Nephron progenitor cell (in vitro differentiated cells): ENCODE data around the gene TMEM240.

ENCODE experiments used
- DNase-seq: peaks from one replicate; pipeline ENCODE4 v3.0.0; 2021
- H3K27ac Mint-ChIP-seq: 2 replicates; pipeline ENCODE4 v1.8.0; 2021; ENCODE audit warnings: mild to moderate bottlenecking, moderate library complexity, mixed read lengths
- H3K27me3 Mint-ChIP-seq: 2 replicates; pipeline ENCODE4 v1.8.0; 2021; ENCODE audit warnings: mild to moderate bottlenecking, low read depth, mixed read lengths; ENCODE audit not compliant: poor library complexity
- H3K36me3 Mint-ChIP-seq: 2 replicates; pipeline ENCODE4 v1.8.0; 2021; ENCODE audit warnings: low read depth, mixed read lengths
- H3K4me1 Mint-ChIP-seq: 2 replicates; pipeline ENCODE4 v1.8.0; 2021; ENCODE audit warnings: mixed read lengths
- H3K4me3 Mint-ChIP-seq: 2 replicates; pipeline ENCODE4 v1.8.0; 2021; ENCODE audit warnings: mild to moderate bottlenecking, moderate library complexity, mixed read lengths
- H3K9me3 Mint-ChIP-seq: 2 replicates; pipeline ENCODE4 v1.8.0; 2021; ENCODE audit warnings: mild to moderate bottlenecking, moderate library complexity, mixed read lengths
- CTCF ChIP-seq: fragments of 200-600 bp; sonication (generic); IDR thresholded peaks from 2 replicates; pipeline ENCODE4 v1.5.0; 2021; ENCODE audit warnings: antibody characterized with exemption

The TMEM240 gene

GRCh38 chr1:1565340-1565739 lies 24.9 kb upstream of the TMEM240 start:
- H3K36me3 Mint-ChIP-seq = peaks cover 72% of the 10 kb centered on the region
- DNase-seq = no peak
- TF ChIP-seq CTCF = no peak
- H3K27ac Mint-ChIP-seq = no peak overlapping the region
- peaks cover 4% of the 10 kb centered on the region for H3K9me3 Mint-ChIP-seq
- H3K4me1 Mint-ChIP-seq = peaks cover 33% of the 10 kb centered on the region
- no peak overlapping the region for H3K4me3 Mint-ChIP-seq
- H3K27me3 Mint-ChIP-seq = no peaks in the 10 kb centered on the region

- TF ChIP-seq CTCF = no peak
- peaks cover 4% of the 10 kb centered on the region for H3K9me3 Mint-ChIP-seq
- no peaks in the 10 kb centered on the region for H3K27me3 Mint-ChIP-seq
- H3K36me3 Mint-ChIP-seq = peaks cover 61% of the 10 kb centered on the region
- no peak overlapping the region for H3K4me3 Mint-ChIP-seq
- DNase-seq = no peak
- H3K27ac Mint-ChIP-seq = no peak overlapping the region
- H3K4me1 Mint-ChIP-seq = peaks cover 26% of the 10 kb centered on the region
Measured at GRCh38 chr1:1564268-1564667, 23.8 kb upstream of the TMEM240 start.

- Mint-ChIP-seq H3K4me3 (no peak overlapping the region), H3K27me3 (no peaks in the 10 kb centered on the region), H3K36me3 (peaks cover 60% of the 10 kb centered on the region), H3K9me3 (peaks cover 4% of the 10 kb centered on the region), H3K27ac (no peak overlapping the region), H3K4me1 (peaks cover 28% of the 10 kb centered on the region)
- no peak for TF ChIP-seq CTCF
- no peak for DNase-seq
Measured at GRCh38 chr1:1563688-1564087, 23.3 kb upstream of the TMEM240 start.

- H3K27ac Mint-ChIP-seq = no peak overlapping the region
- peaks cover 60% of the 10 kb centered on the region for H3K36me3 Mint-ChIP-seq
Measured at GRCh38 chr1:1562556-1563195, 22.3 kb upstream of the TMEM240 start.

GRCh38 chr1:1561801-1562470 lies 21.5 kb upstream of the TMEM240 start:
- no peaks in the 10 kb centered on the region for H3K27me3 Mint-ChIP-seq
- H3K36me3 Mint-ChIP-seq = peaks cover 53% of the 10 kb centered on the region
- H3K4me3 Mint-ChIP-seq = no peak overlapping the region
- peaks cover 22% of the 10 kb centered on the region for H3K4me1 Mint-ChIP-seq
- no peak for TF ChIP-seq CTCF
- no peak for DNase-seq
- peak overlapping the region; percentile 68 for H3K27ac Mint-ChIP-seq
- peaks cover 4% of the 10 kb centered on the region for H3K9me3 Mint-ChIP-seq

More at GRCh38 chr1:1562556-1563195, 22.3 kb upstream of the TMEM240 start:
- H3K4me3 Mint-ChIP-seq = no peak overlapping the region
- peaks cover 4% of the 10 kb centered on the region for H3K9me3 Mint-ChIP-seq
- H3K4me1 Mint-ChIP-seq = peaks cover 29% of the 10 kb centered on the region
- DNase-seq = no peak
- no peak for TF ChIP-seq CTCF
- H3K27me3 Mint-ChIP-seq = no peaks in the 10 kb centered on the region

GRCh38 chr1:1560178-1560577 lies 19.8 kb upstream of the TMEM240 start:
- H3K27ac Mint-ChIP-seq = no peak overlapping the region
- TF ChIP-seq CTCF = no peak
- H3K4me3 Mint-ChIP-seq = no peak overlapping the region
- H3K4me1 Mint-ChIP-seq = peaks cover 34% of the 10 kb centered on the region
- no peak for DNase-seq
- peaks cover 37% of the 10 kb centered on the region for H3K36me3 Mint-ChIP-seq
- H3K9me3 Mint-ChIP-seq = peaks cover 4% of the 10 kb centered on the region
- no peaks in the 10 kb centered on the region for H3K27me3 Mint-ChIP-seq
